Karpas-422 (cell line): ENCODE measurements around the gene LRRC26. TPM values are rescaled to one million over a fixed set of nuclear protein-coding genes. Genes with fewer than 3 reads are reported as not detected.

ENCODE experiments used
- small RNA-seq: library from RNA; depleted of rRNA; stranded (forward); fragments of <200 nt; gene quantifications from one replicate; pipeline ENCODE3, GENCODE V24; 2014
- total RNA-seq: library from RNA; depleted of rRNA; stranded (reverse); fragments of >200 nt; shearing (Covaris generic); gene quantifications from 2 replicates; pipeline ENCODE4 v1.2.3, GENCODE V29; 2014; ENCODE audit warnings: low replicate concordance; rRNA removed

The LRRC26 gene
- total RNA-seq, 1 experiment from 2014 or later, result not detected

Small RNA genes within 50 kb of the gene (small RNA-seq; reads per million reads assigned to genes)
- not detected for gene MIR3621

Other genes with a start within 250 kb of the LRRC26 start
- gene FBXW5, start 225.3 kb downstream of the LRRC26 start, total RNA-seq, result 37.3 and 103 TPM in 2 replicates
- not detected in 2 replicates for gene C8G, start 224.8 kb downstream of the LRRC26 start, total RNA-seq
- gene LCN12, start 217.8 kb downstream of the LRRC26 start, total RNA-seq, result not detected in 2 replicates
- not detected in 2 replicates for gene PTGDS, start 192.5 kb downstream of the LRRC26 start, total RNA-seq
- gene LCNL1, start 187.1 kb downstream of the LRRC26 start, total RNA-seq, result not detected in 2 replicates
- gene PAXX, start 177.6 kb downstream of the LRRC26 start, total RNA-seq, result 20.1 and 62.6 TPM in 2 replicates
- gene CLIC3, start 173.5 kb downstream of the LRRC26 start, total RNA-seq, result not detected in 2 replicates
- gene ABCA2, start 141.8 kb downstream of the LRRC26 start, total RNA-seq, result 2.4 and 6.4 TPM in 2 replicates
- gene FUT7, start 138.0 kb downstream of the LRRC26 start, total RNA-seq, result not detected in 2 replicates
- not detected in 2 replicates for gene NPDC1, start 123.9 kb downstream of the LRRC26 start, total RNA-seq
- gene ENTPD2, start 116.0 kb downstream of the LRRC26 start, total RNA-seq, result not detected in 2 replicates
- gene SAPCD2, start 99.5 kb downstream of the LRRC26 start, total RNA-seq, result 18.6 and 53.2 TPM in 2 replicates
- gene UAP1L1, start 92.5 kb downstream of the LRRC26 start, total RNA-seq, result 15.1 and 26.2 TPM in 2 replicates
- 28.9 and 58.1 TPM in 2 replicates for gene MAN1B1, start 83.1 kb downstream of the LRRC26 start, total RNA-seq
- 114 and 237 TPM in 2 replicates for gene DPP7, start 55.3 kb downstream of the LRRC26 start, total RNA-seq
- not detected in 2 replicates for gene GRIN1, start 30.9 kb downstream of the LRRC26 start, total RNA-seq
- not detected in 2 replicates for gene TMEM210, start 2.0 kb upstream of the LRRC26 start, total RNA-seq
- gene ANAPC2, start 18.5 kb upstream of the LRRC26 start, total RNA-seq, result 16.8 and 28.0 TPM in 2 replicates
- 48.9 and 101 TPM in 2 replicates for gene SSNA1, start 18.6 kb upstream of the LRRC26 start, total RNA-seq
- 5.7 and 15.2 TPM in 2 replicates for gene TPRN, start 30.7 kb upstream of the LRRC26 start, total RNA-seq
- 30.6 and 39.8 TPM in 2 replicates for gene TMEM203, start 35.6 kb upstream of the LRRC26 start, total RNA-seq
- gene NDOR1, start 35.6 kb upstream of the LRRC26 start, total RNA-seq, result 7.8 and 13.1 TPM in 2 replicates
- 0.26 and 0.36 TPM in 2 replicates for gene RNF208, start 52.2 kb upstream of the LRRC26 start, total RNA-seq
- gene CYSRT1, start 55.1 kb upstream of the LRRC26 start, total RNA-seq, result 0.75 and 1.2 TPM in 2 replicates
- gene RNF224, start 57.5 kb upstream of the LRRC26 start, total RNA-seq, result 0.37 TPM in 1 of 2 replicates, not detected in the other
- not detected in 2 replicates for gene SLC34A3, start 60.9 kb upstream of the LRRC26 start, total RNA-seq
- gene TUBB4B, start 71.2 kb upstream of the LRRC26 start, total RNA-seq, result 97.1 and 152 TPM in 2 replicates
- gene STPG3, start 81.2 kb upstream of the LRRC26 start, total RNA-seq, result 0.61 and 0.86 TPM in 2 replicates
- 17.8 and 42.7 TPM in 2 replicates for gene NELFB, start 85.3 kb upstream of the LRRC26 start, total RNA-seq
- gene TOR4A, start 107.7 kb upstream of the LRRC26 start, total RNA-seq, result 8.8 and 19.2 TPM in 2 replicates
- gene NRARP, start 132.2 kb upstream of the LRRC26 start, total RNA-seq, result 1.4 and 1.8 TPM in 2 replicates